Activated naive CD4-positive, alpha-beta T cell treated with anti-CD3 and anti-CD28 coated beads, Interleukin-2, amount 50 U/mL, for 72 hours (primary cell): ENCODE results near the gene ARHGEF7. TPM values are rescaled to one million over a fixed set of nuclear protein-coding genes. Genes with fewer than 3 reads are reported as not detected.

Experiments
- ATAC-seq, 2 donors: fragments of 150-1000 bp; cut with Tn5 transposase; 2 replicates each; pipeline ENCODE4 v1.10.0; 2021; ENCODE audit warnings: mild to moderate bottlenecking in 2 of 2, moderate library complexity in 2 of 2
- DNase-seq, 2 donors: peaks; one replicate each; pipeline ENCODE4 v3.0.0; 2021 to 2022; ENCODE audit warnings: low spot score in 2 of 2
- H3K27ac Mint-ChIP-seq, 2 donors: one replicate each; pipeline ENCODE4 v1.8.0; 2022; ENCODE audit warnings: mild to moderate bottlenecking in 2 of 2, mixed read lengths in 2 of 2
- H3K36me3 Mint-ChIP-seq, 2 donors: one replicate each; pipeline ENCODE4 v1.8.0; 2022; ENCODE audit warnings: mixed read lengths in 2 of 2
- H3K9me3 Mint-ChIP-seq, 2 donors: one replicate each; pipeline ENCODE4 v1.8.0; 2022; ENCODE audit warnings: mixed read lengths in 2 of 2
- total RNA-seq, 2 donors: library from RNA; stranded (reverse); gene quantifications; one replicate each; pipeline ENCODE4 v1.2.3, GENCODE V29; 2022

Gene ARHGEF7
- total RNA-seq, 2 donors from 2014 or later: 69.5 to 82.5 TPM

DNA sequence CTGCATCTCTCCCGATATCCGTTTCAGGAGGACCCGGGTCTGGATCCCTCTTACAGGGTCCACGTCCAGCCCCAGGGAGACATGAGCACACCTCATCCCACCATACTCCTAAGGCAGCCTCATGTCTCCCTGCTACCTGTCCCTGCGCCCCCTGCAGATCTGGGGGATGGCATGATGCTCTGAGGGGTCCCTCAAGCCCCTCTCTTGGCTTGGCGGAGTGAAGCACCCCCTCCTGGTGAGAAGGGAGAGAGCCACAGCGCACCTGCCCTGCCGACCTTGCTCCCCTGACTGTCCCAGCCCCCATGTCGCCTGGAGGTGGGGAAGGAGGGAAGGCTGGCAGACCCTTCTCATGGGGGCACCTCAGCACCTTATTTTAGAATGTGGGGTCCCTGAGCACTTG is 21.5 kb upstream of the ARHGEF7 start:
- Mint-ChIP-seq H3K27ac (no peak overlapping the region), H3K36me3 (no peaks in the 10 kb centered on the region), H3K9me3 (no peaks in the 10 kb centered on the region)
- DNase-seq (no peak), ATAC-seq (no peak)

DNA sequence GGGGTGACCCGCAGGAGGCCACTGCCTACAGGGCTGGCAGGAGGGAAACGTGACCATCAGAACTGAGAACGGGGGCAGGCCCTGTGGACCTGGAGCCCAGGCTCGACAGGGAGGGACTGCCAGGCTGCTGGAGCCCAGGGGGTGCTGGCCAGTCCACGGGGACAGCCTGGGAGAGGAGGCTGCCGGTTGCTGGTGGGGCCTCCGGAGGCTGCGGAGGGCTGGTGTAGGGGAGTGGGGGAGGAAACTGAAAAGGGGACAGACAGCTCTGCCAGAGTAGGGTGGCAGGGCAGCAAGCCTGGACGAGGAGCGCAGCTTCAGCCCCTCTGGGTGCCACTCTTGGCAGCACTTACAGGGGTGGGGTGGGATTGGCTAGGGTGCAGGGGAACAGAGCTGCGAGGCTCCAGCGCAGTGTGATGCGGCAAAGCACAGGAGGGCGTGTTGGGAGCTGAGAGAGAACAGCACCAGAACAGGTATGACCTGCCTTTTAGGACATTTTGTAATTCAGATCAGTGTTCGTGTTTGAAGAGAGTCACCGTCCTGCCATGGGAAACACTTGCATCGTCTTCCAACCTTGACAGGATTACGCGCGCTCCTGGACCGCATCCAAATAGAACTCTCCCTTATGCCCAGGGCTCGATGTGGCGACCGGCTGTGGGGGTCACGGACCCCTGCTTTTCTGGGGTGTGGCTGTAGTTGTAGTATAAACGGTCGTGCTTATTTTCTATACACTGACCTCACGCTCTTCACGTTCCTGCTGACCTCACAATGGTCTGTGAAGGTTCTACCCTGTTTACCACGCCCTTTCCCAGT is 19.9 kb upstream of the ARHGEF7 start:
- H3K9me3 Mint-ChIP-seq: no peaks in the 10 kb centered on the region
- peaks cover 0 to 9% of the 10 kb centered on the region in 2 donors for H3K36me3 Mint-ChIP-seq
- H3K27ac Mint-ChIP-seq: no peak overlapping the region
- ATAC-seq: no peak
- no peak for DNase-seq

DNA sequence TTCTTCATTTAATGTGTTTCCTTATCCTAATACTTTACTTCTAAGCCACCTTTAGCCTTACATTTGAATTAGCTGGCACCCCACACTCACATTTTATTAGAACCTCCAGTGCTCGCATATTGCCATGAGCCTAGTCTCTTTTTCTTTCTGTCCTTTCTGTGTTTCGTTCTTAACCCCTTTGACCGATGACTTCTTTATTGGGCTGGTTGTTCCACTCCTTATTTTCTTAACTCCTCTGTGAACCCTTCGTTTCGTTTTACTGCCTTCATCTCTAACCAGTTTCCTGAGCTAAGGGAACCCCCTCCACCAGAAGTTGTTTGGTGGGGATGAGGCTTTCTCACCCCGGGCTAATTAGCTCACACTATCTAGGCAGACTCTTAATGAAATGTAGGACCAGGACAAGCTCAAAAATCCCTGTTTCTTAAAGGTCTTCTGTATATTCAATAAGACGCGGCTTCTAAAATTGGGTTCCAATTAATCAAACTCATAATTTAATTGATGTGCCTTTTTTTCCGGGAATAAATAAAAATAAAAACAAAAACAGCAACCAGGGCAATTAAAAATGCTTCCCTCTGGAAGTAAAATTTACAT is 19.1 kb upstream of the ARHGEF7 start:
- Mint-ChIP-seq H3K9me3 (no peaks in the 10 kb centered on the region), H3K36me3 (peaks cover 0 to 9% of the 10 kb centered on the region in 2 donors), H3K27ac (no peak overlapping the region)
- ATAC-seq (no peak), DNase-seq (no peak)

GRCh38 chr13:111099290-111099689 is 15.8 kb upstream of the ARHGEF7 start:
- H3K36me3 Mint-ChIP-seq: peaks cover 10 to 20% of the 10 kb centered on the region in 2 donors
- H3K9me3 Mint-ChIP-seq: peaks cover 14% of the 10 kb centered on the region in 2 donors

DNA sequence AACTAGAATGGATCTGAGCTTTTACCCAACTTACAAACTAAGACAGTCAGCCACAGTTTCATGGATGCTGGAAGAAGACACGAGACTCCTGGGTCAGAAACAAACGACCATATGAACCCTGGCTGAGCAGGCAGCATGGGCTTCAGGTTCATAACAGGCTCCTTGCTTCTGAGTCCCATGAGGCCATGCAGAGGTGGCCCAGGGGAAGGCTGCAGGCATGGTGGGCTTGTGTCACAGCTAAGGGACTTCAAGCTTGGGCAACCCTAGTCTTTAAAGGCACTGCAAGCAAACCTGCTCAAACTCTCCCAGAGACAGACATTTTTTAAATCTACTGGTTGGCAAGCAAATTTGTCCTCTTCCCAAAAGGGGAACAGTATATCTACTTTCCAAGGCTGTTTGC is 5.1 kb upstream of the ARHGEF7 start:
- H3K36me3 Mint-ChIP-seq: peaks cover 0 to 10% of the 10 kb centered on the region in 2 donors
- ATAC-seq: no peak

More at GRCh38 chr13:111099290-111099689, 15.8 kb upstream of the ARHGEF7 start:
- ATAC-seq: no peak
- no peak for DNase-seq
- H3K27ac Mint-ChIP-seq: no peak overlapping the region

GRCh38 chr13:111111376-111111937 is 3.7 kb upstream of the ARHGEF7 start:
- DNase-seq (no peak), ATAC-seq (no peak)
- Mint-ChIP-seq H3K36me3 (peaks cover 4 to 11% of the 10 kb centered on the region in 2 donors), H3K27ac (no peak overlapping the region), H3K9me3 (no peaks in the 10 kb centered on the region)

More for the DNA sequence above, 5.1 kb upstream of the ARHGEF7 start:
- no peak overlapping the region for H3K27ac Mint-ChIP-seq
- no peaks in the 10 kb centered on the region for H3K9me3 Mint-ChIP-seq
- DNase-seq: no peak

- no peak for DNase-seq
- Mint-ChIP-seq H3K27ac (no peak overlapping the region), H3K9me3 (no peaks in the 10 kb centered on the region), H3K36me3 (peaks cover 4 to 11% of the 10 kb centered on the region in 2 donors)
- ATAC-seq: no peak
Observed at GRCh38 chr13:111112196-111112595, 2.9 kb upstream of the ARHGEF7 start.

- H3K27ac Mint-ChIP-seq: no peak overlapping the region
- ATAC-seq (peak; percentile 44 to 60), DNase-seq (peak in 1 of 2 donors; percentile 16)
- H3K36me3 Mint-ChIP-seq: peaks cover 4 to 11% of the 10 kb centered on the region in 2 donors
- no peaks in the 10 kb centered on the region for H3K9me3 Mint-ChIP-seq
Observed at GRCh38 chr13:111114362-111115060, 599 bp upstream of the ARHGEF7 start.

DNA sequence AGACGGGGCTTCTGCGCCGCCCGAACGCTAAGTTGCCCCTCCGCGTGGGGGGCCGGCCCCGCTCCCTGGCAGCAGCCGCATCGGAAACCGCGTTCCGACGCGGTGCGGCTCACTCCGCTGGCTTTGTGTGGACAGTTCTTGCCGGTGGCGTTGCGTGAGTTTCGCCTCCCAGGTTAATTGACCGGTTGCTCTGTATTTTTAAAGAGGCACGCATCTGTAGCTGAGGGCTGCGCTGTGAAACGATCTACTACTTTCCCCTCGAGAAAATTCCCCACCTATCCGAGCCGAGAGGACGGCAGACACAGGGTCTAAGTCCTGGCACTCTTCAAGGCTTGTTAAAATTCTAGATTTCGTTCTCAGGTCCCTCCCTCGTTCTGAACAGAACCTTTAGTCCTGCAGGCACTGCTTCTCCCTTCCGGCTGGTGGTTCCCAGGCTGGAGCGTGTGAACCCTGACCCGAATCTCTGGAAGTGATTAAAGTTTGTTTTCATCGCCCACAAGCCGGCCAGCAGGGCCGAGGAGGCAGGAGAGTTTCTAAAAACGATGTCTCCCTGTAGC is 933 bp downstream of the ARHGEF7 start:
- ATAC-seq: no peak
- peaks cover 4 to 11% of the 10 kb centered on the region in 2 donors for H3K36me3 Mint-ChIP-seq
- no peaks in the 10 kb centered on the region for H3K9me3 Mint-ChIP-seq
- DNase-seq: no peak
- no peak overlapping the region for H3K27ac Mint-ChIP-seq

GRCh38 chr13:111116856-111117255 is 1.7 kb downstream of the ARHGEF7 start:
- no peak overlapping the region for H3K27ac Mint-ChIP-seq
- no peak for ATAC-seq
- DNase-seq: no peak
- H3K36me3 Mint-ChIP-seq: peaks cover 4 to 11% of the 10 kb centered on the region in 2 donors
- H3K9me3 Mint-ChIP-seq: no peaks in the 10 kb centered on the region

DNA sequence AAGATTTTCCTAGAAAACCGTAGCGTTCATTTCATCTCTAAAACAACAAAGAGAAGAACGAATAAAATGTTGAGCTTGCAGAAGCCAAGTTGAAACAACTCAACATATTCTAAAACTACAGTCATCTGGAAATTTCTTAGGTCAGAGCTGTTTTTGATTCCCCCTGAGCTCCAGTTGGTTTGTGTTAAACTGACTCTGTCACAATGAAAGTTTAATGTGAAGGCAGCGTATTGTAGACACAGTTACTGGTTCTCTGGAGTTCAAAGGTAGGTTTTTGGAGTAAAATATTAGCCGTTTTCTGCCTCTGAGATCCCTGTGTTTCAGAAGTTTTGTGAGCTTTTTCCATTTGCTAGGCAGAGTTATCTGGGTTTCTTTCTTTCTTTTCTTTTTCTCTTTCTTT is 2.2 kb downstream of the ARHGEF7 start:
- Mint-ChIP-seq H3K27ac (no peak overlapping the region), H3K36me3 (peaks cover 4 to 11% of the 10 kb centered on the region in 2 donors), H3K9me3 (no peaks in the 10 kb centered on the region)
- no peak for ATAC-seq
- no peak for DNase-seq

- Mint-ChIP-seq H3K9me3 (no peaks in the 10 kb centered on the region), H3K27ac (no peak overlapping the region), H3K36me3 (peaks cover 4 to 11% of the 10 kb centered on the region in 2 donors)
- ATAC-seq (no peak), DNase-seq (no peak)
Observed at GRCh38 chr13:111117961-111118360, 2.9 kb downstream of the ARHGEF7 start.

GRCh38 chr13:111118898-111119607 is 3.9 kb downstream of the ARHGEF7 start:
- Mint-ChIP-seq H3K9me3 (no peaks in the 10 kb centered on the region), H3K27ac (no peak overlapping the region), H3K36me3 (peaks cover 4 to 11% of the 10 kb centered on the region in 2 donors)
- no peak for DNase-seq
- no peak for ATAC-seq

- Mint-ChIP-seq H3K36me3 (peaks cover 4 to 5% of the 10 kb centered on the region in 2 donors), H3K27ac (no peak overlapping the region), H3K9me3 (no peaks in the 10 kb centered on the region)
- no peak for ATAC-seq
- DNase-seq: no peak
Observed at GRCh38 chr13:111119966-111120365, 4.9 kb downstream of the ARHGEF7 start.

- Mint-ChIP-seq H3K27ac (no peak overlapping the region), H3K9me3 (no peaks in the 10 kb centered on the region), H3K36me3 (peaks cover 4 to 5% of the 10 kb centered on the region in 2 donors)
- DNase-seq (no peak), ATAC-seq (no peak)
Observed at GRCh38 chr13:111120422-111120821, 5.3 kb downstream of the ARHGEF7 start.

- no peak for DNase-seq
- Mint-ChIP-seq H3K9me3 (no peaks in the 10 kb centered on the region), H3K27ac (no peak overlapping the region), H3K36me3 (peaks cover 3 to 4% of the 10 kb centered on the region in 2 donors)
- no peak for ATAC-seq
Observed at GRCh38 chr13:111120913-111121312, 5.8 kb downstream of the ARHGEF7 start.
